HG03135 (cell line): ENCODE results near the gene PRKAR1A.

Experiments used
- ATAC-seq: cut with Tn5 transposase; IDR thresholded peaks from one replicate; pipeline ENCODE4 v1.9.1; 2021; ENCODE audit warnings: mild to moderate bottlenecking, moderate library complexity; ENCODE audit not compliant: unreplicated experiment

PRKAR1A gene

GRCh38 chr17:68539548-68540467 lies 27.6 kb downstream of the PRKAR1A start:
- ATAC-seq: no peak

GRCh38 chr17:68540981-68541380 lies 28.8 kb downstream of the PRKAR1A start:
- no peak for ATAC-seq

DNA sequence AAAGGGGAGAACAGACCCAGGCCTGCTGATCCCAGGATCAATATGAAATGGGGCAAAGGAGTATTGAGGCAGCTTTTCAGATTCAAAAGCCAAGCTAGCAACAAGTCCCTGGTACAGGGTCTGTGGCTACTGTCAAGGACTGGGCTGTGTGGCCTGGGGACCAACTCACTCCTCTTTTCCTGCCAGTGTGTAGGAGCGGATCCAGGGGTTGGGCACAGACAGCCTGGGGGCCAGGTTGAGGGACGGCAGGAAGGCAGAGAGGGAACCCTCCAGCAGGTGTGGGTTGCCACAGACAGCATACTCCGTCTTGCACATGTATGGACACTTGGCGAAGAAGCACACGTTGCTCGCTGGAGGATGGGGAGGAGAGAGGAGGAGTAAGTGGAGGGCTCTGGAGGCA lies 29.6 kb downstream of the PRKAR1A start:
- no peak for ATAC-seq

DNA sequence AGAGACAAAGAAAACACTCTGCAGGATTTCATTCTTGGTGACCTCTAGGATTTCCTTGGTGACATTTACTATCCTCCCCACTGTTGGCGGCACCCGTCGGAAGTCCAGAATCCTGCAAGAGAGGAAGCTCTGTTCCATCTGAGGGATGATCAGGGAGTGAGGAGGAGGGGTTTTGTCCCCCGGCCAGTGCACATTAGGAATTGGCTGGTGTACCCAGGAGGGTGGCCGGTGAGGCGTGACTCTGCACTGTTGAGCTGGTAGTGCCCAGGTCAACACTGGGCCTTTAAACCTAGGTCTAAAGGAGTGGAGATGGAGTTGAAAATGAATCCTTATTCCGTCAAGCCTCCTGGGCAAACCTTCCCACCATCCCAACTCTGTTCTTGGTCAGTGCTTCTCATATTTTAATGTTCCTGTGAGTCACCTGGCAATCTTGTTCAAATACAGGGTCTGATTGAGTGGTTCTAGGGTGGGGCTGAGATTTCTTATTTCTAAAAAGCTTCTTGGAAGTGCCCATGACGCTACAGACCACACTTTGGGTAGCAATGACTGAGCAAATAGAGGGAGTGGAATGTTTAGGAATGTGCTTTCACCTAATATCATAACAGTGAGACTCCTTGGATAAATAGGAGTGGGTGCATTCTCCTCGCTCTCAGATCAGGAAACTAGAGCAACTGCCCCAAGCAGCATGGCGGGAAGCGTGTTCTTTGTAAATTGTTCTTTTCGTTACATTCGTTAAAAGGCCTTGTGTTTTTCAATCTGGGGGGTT lies 30.7 kb downstream of the PRKAR1A start:
- ATAC-seq: no peak

DNA sequence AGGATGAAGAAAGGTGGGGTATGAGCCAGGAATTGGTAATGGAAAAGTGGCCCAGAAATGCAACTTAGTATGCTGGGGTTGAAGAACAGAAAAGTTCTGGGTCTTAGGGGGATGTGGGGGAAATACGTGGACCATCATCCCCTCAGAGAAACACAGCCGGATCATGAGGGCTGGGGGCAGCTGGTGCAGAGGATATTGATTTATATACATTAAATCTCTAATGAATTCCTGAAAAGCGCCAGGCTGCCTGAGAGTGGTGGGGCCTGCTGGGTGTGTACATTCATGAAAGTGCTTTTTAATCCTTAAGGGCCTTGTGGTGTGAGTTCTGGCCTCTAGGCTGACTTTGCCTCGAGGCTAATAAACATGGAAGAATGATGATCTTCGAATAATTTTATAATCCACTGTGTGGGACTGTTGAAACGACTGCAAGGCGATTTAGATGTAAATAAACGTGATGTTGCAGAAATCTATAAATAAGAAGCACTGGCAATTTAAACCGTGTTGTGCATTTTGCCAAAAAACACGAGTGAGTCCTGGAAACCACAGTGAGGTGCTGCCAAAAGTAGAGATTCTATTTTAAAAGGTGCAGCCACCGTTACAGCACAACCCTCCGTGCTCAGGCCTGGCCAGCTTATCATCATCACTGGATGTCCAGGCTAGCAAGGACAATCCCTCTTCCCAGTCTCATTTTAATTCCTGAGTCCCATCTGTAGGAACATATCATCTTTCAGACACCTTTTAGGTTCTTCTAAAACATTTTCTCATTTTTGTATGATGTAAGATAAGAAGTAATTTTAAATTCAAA lies 32.1 kb downstream of the PRKAR1A start:
- ATAC-seq: no peak

DNA sequence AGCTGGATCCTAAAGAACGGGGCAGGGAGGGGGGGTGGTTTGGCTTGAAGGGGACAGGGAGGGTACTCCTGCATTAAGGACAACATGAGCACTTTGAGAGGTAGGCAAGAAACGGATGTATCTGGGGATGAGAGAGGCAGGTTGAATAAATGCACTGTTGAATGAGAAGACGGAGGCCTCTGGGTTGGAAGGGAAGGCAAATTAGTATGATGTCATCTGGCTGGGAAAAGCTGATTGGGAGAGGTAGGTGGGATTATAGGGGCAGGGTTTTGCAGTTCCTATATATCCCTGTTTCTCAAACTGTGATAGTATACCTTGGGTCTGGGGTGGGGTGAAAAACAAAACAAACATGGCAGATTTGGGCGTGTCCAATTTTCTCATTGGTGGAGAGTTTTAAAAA lies 44.3 kb downstream of the PRKAR1A start:
- no peak for ATAC-seq

GRCh38 chr17:68559316-68559715 lies 47.1 kb downstream of the PRKAR1A start:
- ATAC-seq: no peak

DNA sequence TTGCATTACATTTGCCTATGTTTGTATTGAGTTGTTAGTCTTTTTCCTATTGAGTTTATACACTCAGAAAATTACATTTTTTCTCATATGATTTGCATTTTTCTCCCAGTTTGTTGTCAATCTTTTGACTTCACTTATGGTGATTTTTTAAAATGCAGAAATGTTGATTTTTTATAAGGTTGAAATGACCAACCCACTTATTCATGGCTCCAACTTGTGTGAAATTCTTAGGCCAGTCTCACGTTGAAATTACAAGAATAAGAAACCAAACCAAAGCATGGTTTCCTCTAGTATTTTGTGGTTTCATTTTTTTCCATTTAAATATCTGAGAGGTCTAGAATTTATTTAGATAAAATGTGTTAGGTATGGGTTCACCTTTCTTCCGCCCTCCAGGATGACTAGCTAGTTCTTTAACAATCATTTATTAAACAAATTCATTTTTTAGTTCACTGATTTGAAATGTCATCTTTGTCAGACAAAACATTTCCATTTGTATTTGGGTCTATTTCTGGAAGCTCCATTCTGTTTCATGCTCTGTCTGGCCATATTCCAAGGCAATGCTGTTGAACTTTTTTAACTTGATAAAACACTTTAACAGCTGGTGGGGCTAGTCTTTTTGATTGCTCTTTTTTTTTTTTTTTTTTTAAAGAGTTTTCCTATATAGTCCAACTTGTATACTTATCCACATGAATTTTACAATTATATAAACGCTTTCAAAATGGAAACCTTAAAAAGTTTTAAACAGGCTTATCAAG lies 48.9 kb downstream of the PRKAR1A start:
- no peak for ATAC-seq

- no peak for ATAC-seq
Measured at GRCh38 chr17:68562736-68563135, 50.5 kb downstream of the PRKAR1A start.

GRCh38 chr17:68564415-68565111 lies 52.3 kb downstream of the PRKAR1A start:
- ATAC-seq: no peak

DNA sequence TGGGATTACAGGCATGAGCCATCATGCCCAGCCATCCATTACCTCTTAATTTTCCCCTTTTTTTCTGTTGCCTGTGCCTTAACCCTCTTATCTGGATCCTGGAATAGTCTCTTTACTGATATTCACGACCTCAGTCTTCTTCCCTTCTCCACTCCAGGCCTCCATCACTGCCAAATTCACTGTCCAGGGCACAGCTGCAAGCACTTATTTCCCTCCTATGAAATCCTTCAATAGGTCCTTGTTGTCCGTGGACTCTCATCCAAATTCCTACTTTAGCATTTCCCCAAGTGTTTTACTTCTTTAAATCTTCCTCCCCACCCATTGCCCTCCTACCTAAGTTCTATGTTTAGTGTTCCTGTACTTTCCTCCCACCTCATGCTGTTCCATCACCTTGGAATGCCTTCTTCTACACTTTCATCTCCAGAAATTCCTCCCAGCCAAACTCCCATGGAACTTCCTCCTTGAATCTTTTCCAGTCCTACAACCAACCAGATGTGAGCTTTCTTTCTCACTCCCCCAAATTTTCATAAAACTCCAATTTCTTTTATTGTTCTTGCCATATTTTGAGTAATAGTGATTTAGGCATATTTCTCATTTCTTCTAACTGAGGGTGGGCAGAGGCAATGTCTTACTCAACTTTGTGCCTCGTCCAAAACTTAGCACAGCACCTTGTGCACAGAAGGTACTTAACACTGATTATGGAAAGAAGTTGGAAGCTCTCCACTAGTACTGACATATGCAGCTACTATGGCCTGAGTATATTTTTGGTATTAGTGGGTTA lies 53.6 kb downstream of the PRKAR1A start:
- no peak for ATAC-seq

GRCh38 chr17:68566442-68566738 lies 54.2 kb downstream of the PRKAR1A start:
- no peak for ATAC-seq

DNA sequence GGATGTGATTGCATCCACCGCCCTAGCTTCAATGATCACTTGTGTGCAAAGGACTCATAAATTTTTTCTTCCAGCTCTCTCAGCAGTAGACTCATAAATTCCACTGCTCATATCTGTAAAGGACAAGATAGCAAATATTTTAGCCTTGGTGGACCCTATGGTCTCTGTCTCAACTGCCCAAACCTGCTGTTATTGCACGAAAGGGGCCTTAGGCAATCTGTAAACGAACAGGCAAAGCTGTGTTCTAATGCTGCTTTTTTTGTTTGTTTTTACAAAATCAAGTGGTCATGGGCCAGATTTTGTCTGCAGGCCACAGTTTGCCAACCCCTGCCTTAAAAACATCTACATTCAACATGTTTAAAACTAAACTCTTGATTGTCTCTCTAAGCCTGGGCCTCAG lies 54.8 kb downstream of the PRKAR1A start:
- ATAC-seq: no peak

DNA sequence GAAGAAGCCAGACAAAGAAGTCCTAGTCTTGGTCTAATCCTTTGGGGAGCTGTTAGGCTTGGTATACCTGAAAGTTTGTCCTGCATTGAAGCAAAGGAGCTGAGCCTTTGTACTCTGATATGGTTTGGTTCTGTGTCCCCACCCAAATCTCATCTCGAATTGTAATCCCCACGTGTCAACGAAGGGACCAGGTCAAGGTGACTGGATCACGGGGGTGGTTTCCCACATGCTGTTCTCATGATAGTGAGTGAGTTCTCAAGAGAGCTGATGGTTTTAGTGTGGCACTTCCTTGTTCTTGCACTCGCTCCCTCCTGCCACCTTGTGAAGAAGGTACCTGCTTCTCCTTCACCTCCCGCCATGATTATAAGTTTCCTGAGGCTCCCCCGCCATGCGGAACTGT lies 55.4 kb downstream of the PRKAR1A start:
- no peak for ATAC-seq

GRCh38 chr17:68568581-68568980 lies 56.4 kb downstream of the PRKAR1A start:
- ATAC-seq: no peak

DNA sequence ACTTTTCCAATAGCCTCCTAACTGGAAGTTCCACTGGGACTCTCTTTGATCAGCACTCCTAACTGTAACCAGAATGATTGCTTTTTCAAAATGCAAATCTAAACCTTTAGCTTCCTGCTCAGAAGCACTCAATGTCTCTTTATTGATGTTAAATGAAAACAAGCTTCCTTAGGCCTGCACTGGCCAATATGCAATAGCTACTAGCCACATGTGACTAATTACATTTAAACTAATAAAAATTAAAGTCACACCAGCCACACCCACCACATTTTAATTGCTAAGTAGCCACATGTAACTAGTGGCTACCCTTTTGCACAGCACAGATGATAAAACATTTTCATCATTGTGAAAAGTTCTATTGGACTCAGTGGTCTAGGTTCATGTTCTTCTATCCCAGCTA lies 57.1 kb downstream of the PRKAR1A start:
- ATAC-seq: no peak

- no peak for ATAC-seq
Measured at GRCh38 chr17:68570526-68570925, 58.3 kb downstream of the PRKAR1A start.

GRCh38 chr17:68572138-68572842 lies 60.1 kb downstream of the PRKAR1A start:
- no peak for ATAC-seq

- no peak for ATAC-seq
Measured at GRCh38 chr17:68573338-68573737, 61.1 kb downstream of the PRKAR1A start.
